ENCODE results near the gene CDH1.

DNA sequence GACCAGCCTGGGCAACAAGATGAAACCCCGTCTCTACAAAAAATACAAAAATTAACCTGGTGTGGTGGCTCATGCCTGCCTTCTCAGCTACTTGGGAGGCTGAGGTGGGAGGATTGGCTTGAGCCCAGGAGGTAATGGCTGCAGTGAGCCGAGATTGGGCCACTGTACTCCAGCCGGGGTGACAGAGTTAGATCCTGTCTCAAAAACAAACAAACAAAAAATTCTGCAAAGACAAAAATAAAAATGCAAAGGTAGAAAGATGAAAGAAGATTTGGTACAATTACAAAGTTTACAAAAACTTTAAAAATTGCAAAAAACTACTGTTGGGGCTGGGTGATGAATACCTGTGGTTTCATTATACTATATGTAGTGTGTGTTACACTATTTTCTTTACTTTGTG lies 5.5 kb upstream of the CDH1 start:
- TF ChIP-seq POLR2AphosphoS5 (IDR thresholded peaks at IDR 0.05), result no peak
- TF ChIP-seq, protein P1, sequence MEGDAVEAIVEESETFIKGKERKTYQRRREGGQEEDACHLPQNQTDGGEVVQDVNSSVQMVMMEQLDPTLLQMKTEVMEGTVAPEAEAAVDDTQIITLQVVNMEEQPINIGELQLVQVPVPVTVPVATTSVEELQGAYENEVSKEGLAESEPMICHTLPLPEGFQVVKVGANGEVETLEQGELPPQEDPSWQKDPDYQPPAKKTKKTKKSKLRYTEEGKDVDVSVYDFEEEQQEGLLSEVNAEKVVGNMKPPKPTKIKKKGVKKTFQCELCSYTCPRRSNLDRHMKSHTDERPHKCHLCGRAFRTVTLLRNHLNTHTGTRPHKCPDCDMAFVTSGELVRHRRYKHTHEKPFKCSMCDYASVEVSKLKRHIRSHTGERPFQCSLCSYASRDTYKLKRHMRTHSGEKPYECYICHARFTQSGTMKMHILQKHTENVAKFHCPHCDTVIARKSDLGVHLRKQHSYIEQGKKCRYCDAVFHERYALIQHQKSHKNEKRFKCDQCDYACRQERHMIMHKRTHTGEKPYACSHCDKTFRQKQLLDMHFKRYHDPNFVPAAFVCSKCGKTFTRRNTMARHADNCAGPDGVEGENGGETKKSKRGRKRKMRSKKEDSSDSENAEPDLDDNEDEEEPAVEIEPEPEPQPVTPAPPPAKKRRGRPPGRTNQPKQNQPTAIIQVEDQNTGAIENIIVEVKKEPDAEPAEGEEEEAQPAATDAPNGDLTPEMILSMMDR (IDR thresholded peaks at IDR 0.05), result no peak
